HCT116 (cell line): Measurements from ENCODE around the gene ARHGEF1. TPM values are rescaled to one million over a fixed set of nuclear protein-coding genes. Genes with fewer than 3 reads are reported as not detected.

Experiments
- ATAC-seq: fragments of 200-7000 bp; cut with Tn5 transposase; 2 replicates; pipeline ENCODE4 v1.9.1; 2020; ENCODE audit warnings: mild to moderate bottlenecking, moderate library complexity
- BruUV-seq: library from RNA; stranded (reverse); fragments of 400-500 nt; replicated peaks from 2 replicates; lab custom pipeline; 2021; lab: Mats Ljungman, UMichigan
- CTCF ChIA-PET: fragments of 300-600 bp; sonication (Branson Sonifier 250); formaldehyde crosslinking; loops from one replicate; lab custom pipeline; 2021; ENCODE audit warnings: antibody characterized with exemption; lab: Charles Lee
- POLR2A ChIA-PET: fragments of 300-600, 350-600 bp; sonication (Branson Sonifier 250); formaldehyde crosslinking; loops from one replicate; lab custom pipeline; 2021; ENCODE audit warnings: antibody characterized with exemption; lab: Charles Lee
- RAD21 ChIA-PET, 2 experiments: fragments of 300-600 bp; sonication (Branson Sonifier 250); formaldehyde crosslinking; loops; one replicate each; lab custom pipeline; 2023; ENCODE audit warnings: low total read pairs in 2 of 2; ENCODE audit not compliant: uncharacterized antibody in 2 of 2, unreplicated experiment in 2 of 2, low non-redundant PET in 1 of 2; lab: Charles Lee
- DNase-seq: peaks from one replicate; pipeline ENCODE4 v3.0.0-alpha.2; 2010; ENCODE audit warnings: low read depth, low spot score
- H2AFZ ChIP-seq: fragments of 200-600 bp; shearing (Covaris generic), sonication (generic); 2 replicates; pipeline ENCODE4 v1.6.1; 2017; ENCODE audit warnings: low read depth, mixed run types, mixed read lengths, antibody characterized with exemption, low read length; ENCODE audit not compliant: poor library complexity, severe bottlenecking
- H3K27ac ChIP-seq: 2 replicates; pipeline ENCODE4 v1.5.1; 2012; ENCODE audit warnings: low read depth, low read length
- H3K27me3 ChIP-seq: fragments of 200-600 bp; sonication (generic); 2 replicates; pipeline ENCODE4 v1.6.1; 2016; ENCODE audit warnings: mixed run types, low read length, mixed read lengths; ENCODE audit not compliant: insufficient read depth
- H3K36me3 ChIP-seq, 2 experiments: fragments of 200-500 bp in 1 of 2; fragments of 200-600 bp in 1 of 2; sonication (Bioruptor generic) in 1 of 2; sonication (generic) in 1 of 2; 2 replicates each; pipeline versions ENCODE4 v1.5.1 to v1.6.1; 2014 to 2016; ENCODE audit warnings: low read length in 2 of 2, inconsistent platforms in 1 of 2, mixed read lengths in 1 of 2, mixed run types in 1 of 2; ENCODE audit not compliant: insufficient read depth in 2 of 2, control insufficient read depth in 1 of 2
- H3K4me1 ChIP-seq, 2 experiments: fragments of 200-600 bp in 1 of 2; sonication (generic) in 1 of 2; 2 replicates each; pipeline versions ENCODE4 v1.5.1 to v1.6.1; 2012 to 2017; ENCODE audit warnings: low read length in 2 of 2, inconsistent platforms in 1 of 2, mild to moderate bottlenecking in 1 of 2, mixed read lengths in 1 of 2, mixed run types in 1 of 2, moderate library complexity in 1 of 2; ENCODE audit not compliant: insufficient read depth in 2 of 2, control insufficient read depth in 1 of 2
- H3K4me2 ChIP-seq: fragments of 200-600 bp; sonication (generic); 2 replicates; pipeline ENCODE4 v1.6.1; 2017; ENCODE audit warnings: mixed run types, low read length, mixed read lengths
- H3K4me3 ChIP-seq, 2 experiments: fragments of 200-600 bp in 1 of 2; sonication (generic) in 1 of 2; replicated peaks in 1 of 2; 2 replicates each; pipeline ENCODE4 v1.5.1; 2011 to 2016; ENCODE audit warnings: low read length in 2 of 2, control low read depth in 1 of 2, low read depth in 1 of 2, mild to moderate bottlenecking in 1 of 2, mixed read lengths in 1 of 2, mixed run types in 1 of 2
- H3K79me2 ChIP-seq: fragments of 200-600 bp; sonication (generic); 2 replicates; pipeline ENCODE4 v1.6.1; 2017; ENCODE audit warnings: mild to moderate bottlenecking, mixed run types, low read length, moderate library complexity, mixed read lengths; ENCODE audit not compliant: insufficient read depth
- H3K9ac ChIP-seq: fragments of 200-600 bp; sonication (generic); 2 replicates; pipeline ENCODE4 v1.6.1; 2016; ENCODE audit warnings: low read length, mixed read lengths
- H3K9me2 ChIP-seq: fragments of 200-600 bp; sonication (generic), shearing (Covaris generic); 2 replicates; pipeline ENCODE4 v1.6.1; 2017; ENCODE audit warnings: mixed run types, mild to moderate bottlenecking, moderate library complexity; ENCODE audit not compliant: insufficient read depth
- H3K9me3 ChIP-seq, 2 experiments: fragments of 200-500 bp in 1 of 2; fragments of 200-600 bp in 1 of 2; sonication (Bioruptor generic) in 1 of 2; sonication (generic) in 1 of 2; 2 replicates each; pipeline ENCODE4 v1.6.1; 2014 to 2017; ENCODE audit warnings: low read length in 2 of 2, mixed read lengths in 2 of 2, inconsistent platforms in 1 of 2, low read depth in 1 of 2, mild to moderate bottlenecking in 1 of 2, mixed run types in 1 of 2, moderate library complexity in 1 of 2; ENCODE audit not compliant: control insufficient read depth in 1 of 2, insufficient read depth in 1 of 2
- H4K20me1 ChIP-seq: fragments of 200-600 bp; sonication (generic), shearing (Covaris generic); 2 replicates; pipeline ENCODE4 v1.6.1; 2017; ENCODE audit warnings: mixed run types, mild to moderate bottlenecking, moderate library complexity; ENCODE audit not compliant: insufficient read depth
- CBX3 ChIP-seq: IDR thresholded peaks from 2 replicates; pipeline ENCODE4 v1.6.1; 2012; ENCODE audit warnings: low read depth
- SRF ChIP-seq: IDR thresholded peaks from 2 replicates; pipeline ENCODE4 v1.6.1; 2012; ENCODE audit warnings: low read depth
- TCF7L2 ChIP-seq: IDR thresholded peaks from 2 replicates; pipeline ENCODE4 v1.7.0; 2011; ENCODE audit warnings: borderline replicate concordance, inconsistent platforms; ENCODE audit not compliant: insufficient read depth, insufficient read length; ENCODE audit errors: extremely low read depth
- intact Hi-C: fragments of 100-400 bp; cut with micrococcal nuclease; formaldehyde crosslinking; loops from 2 replicates; pipeline ENCODE4 v1.10.0; 2022
- total RNA-seq: library from RNA; stranded (reverse); gene quantifications from one replicate; pipeline ENCODE4 v1.2.1, GENCODE V29; 2021; ENCODE audit not compliant: unreplicated experiment
- TF ChIP-seq, protein P1 (sequence below): IDR thresholded peaks from 2 replicates; pipeline ENCODE4 v1.6.1; 2011; ENCODE audit warnings: mild to moderate bottlenecking, low read length, moderate library complexity; ENCODE audit not compliant: insufficient replicate concordance; ENCODE audit errors: extremely low read depth
- TF ChIP-seq, protein P2 (sequence below): IDR thresholded peaks from 2 replicates; pipeline ENCODE4 v1.6.1; 2012
- TF ChIP-seq, protein P3 (sequence below), 3 experiments: fragments of 200-600 bp in 1 of 3; sonication (generic) in 1 of 3; IDR thresholded peaks in 2 of 3; conservative IDR thresholded peaks in 1 of 3; 2 replicates each; pipeline ENCODE4 v1.5.1; 2012 to 2017; ENCODE audit warnings: low read depth in 2 of 3, low read length in 2 of 3, antibody characterized with exemption in 1 of 3, borderline replicate concordance in 1 of 3, control low read depth in 1 of 3, mild to moderate bottlenecking in 1 of 3, mixed read lengths in 1 of 3, mixed run types in 1 of 3, moderate library complexity in 1 of 3; ENCODE audit not compliant: insufficient read depth in 1 of 3

Gene ARHGEF1
- total RNA-seq, 1 experiment from 2014 or later: 110 TPM

DNA sequence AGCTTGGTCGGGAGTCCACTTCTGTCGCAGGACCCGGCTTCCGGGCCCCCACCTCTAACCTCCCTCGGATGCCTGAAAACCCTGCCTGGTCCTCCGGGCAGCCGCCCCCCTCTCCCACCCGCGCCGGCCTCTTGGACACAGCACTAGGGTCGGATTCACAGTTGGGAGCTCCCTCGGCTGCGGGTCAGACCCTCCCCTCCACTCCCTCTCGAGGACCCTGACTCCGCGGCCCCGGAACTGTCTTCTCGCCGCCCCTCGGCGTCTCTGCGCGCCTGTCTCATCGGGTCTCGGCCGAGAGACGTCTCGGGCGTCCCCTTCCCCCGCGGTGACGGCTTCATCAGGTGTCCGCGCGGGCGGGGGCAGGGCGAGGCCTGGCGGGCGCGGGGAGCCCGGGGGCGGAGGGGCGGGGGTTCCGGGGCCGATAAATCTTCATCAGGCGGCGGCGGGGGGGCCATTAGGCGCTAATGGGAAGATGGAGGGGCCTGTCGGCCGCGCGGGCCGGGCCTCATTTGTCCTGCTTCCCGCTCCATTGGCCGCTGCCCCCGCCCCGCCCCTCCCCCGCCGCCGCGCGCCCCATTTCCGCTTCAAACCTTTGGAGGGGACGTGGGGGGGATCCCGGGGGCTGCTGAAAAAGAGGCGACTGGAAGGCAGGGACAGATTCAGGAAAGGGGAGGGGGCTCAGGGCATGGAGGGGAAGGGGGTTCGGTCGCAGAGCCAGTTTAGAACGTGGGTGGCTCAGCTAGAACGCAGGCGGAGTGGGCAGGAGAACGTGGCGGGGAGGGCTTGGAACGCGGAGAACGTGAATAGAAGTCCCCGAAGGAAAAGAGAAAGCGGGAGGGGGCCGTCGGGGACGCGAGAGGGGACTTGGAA is 57.1 kb downstream of the ARHGEF1 start:
- TF ChIP-seq TCF7L2 (no peak), CBX3 (no peak), SRF (no peak)
- TF ChIP-seq, protein P1, sequence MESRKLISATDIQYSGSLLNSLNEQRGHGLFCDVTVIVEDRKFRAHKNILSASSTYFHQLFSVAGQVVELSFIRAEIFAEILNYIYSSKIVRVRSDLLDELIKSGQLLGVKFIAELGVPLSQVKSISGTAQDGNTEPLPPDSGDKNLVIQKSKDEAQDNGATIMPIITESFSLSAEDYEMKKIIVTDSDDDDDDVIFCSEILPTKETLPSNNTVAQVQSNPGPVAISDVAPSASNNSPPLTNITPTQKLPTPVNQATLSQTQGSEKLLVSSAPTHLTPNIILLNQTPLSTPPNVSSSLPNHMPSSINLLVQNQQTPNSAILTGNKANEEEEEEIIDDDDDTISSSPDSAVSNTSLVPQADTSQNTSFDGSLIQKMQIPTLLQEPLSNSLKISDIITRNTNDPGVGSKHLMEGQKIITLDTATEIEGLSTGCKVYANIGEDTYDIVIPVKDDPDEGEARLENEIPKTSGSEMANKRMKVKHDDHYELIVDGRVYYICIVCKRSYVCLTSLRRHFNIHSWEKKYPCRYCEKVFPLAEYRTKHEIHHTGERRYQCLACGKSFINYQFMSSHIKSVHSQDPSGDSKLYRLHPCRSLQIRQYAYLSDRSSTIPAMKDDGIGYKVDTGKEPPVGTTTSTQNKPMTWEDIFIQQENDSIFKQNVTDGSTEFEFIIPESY: no peak
- TF ChIP-seq, protein P2, sequence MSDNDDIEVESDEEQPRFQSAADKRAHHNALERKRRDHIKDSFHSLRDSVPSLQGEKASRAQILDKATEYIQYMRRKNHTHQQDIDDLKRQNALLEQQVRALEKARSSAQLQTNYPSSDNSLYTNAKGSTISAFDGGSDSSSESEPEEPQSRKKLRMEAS: no peak
- TF ChIP-seq, protein P3, sequence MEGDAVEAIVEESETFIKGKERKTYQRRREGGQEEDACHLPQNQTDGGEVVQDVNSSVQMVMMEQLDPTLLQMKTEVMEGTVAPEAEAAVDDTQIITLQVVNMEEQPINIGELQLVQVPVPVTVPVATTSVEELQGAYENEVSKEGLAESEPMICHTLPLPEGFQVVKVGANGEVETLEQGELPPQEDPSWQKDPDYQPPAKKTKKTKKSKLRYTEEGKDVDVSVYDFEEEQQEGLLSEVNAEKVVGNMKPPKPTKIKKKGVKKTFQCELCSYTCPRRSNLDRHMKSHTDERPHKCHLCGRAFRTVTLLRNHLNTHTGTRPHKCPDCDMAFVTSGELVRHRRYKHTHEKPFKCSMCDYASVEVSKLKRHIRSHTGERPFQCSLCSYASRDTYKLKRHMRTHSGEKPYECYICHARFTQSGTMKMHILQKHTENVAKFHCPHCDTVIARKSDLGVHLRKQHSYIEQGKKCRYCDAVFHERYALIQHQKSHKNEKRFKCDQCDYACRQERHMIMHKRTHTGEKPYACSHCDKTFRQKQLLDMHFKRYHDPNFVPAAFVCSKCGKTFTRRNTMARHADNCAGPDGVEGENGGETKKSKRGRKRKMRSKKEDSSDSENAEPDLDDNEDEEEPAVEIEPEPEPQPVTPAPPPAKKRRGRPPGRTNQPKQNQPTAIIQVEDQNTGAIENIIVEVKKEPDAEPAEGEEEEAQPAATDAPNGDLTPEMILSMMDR (IDR thresholded peaks at IDR 0.05 in 2 of 3, conservative IDR thresholded peaks at IDR 0.05 in 1 of 3; ENCODE audit: borderline replicate concordance in 1 of 3, insufficient read depth in 1 of 3, low read depth in 2 of 3, low read length in 2 of 3): no peak
- Histone ChIP-seq H4K20me1 (no peaks in the 10 kb centered on the region), H2AFZ (no peak overlapping the region), H3K4me1 (peaks cover 0 to 6% of the 10 kb centered on the region in 2 experiments; a peak in 2 of 4 replicates), H3K4me3 (no peak overlapping the region), H3K27me3 (no peaks in the 10 kb centered on the region), H3K27ac (no peak overlapping the region), H3K9ac (no peak overlapping the region), H3K4me2 (no peak overlapping the region), H3K36me3 (no peaks in the 10 kb centered on the region), H3K79me2 (no peaks in the 10 kb centered on the region), H3K9me2 (no peaks in the 10 kb centered on the region), H3K9me3 (no peaks in the 10 kb centered on the region)
- ChIA-PET RAD21 (no interaction called here), CTCF (no interaction called here), POLR2A (no interaction called here)
- no peak for DNase-seq
- no peak for ATAC-seq
- intact Hi-C loops: no loop called here
- BruUV-seq: no TSS peak
